DOHH2 (cell line): ENCODE measurements around the gene CD96.
A peak's percentile ranks its signal among the peaks of the same experiment; 100 is the strongest.

Source experiments
- EZH2phosphoT487 ChIP-seq: fragments of 200-600 bp; sonication (generic); IDR thresholded peaks from 2 replicates; pipeline ENCODE4 v1.6.1; 2017; ENCODE audit warnings: borderline replicate concordance, mild to moderate bottlenecking, antibody characterized with exemption, low read length, moderate library complexity, mixed read lengths
- TF ChIP-seq, protein P1 (sequence below): fragments of 200-600 bp; sonication (generic); IDR thresholded peaks from one replicate; pipeline ENCODE4 v1.5.1; 2014; ENCODE audit warnings: antibody characterized with exemption, mild to moderate bottlenecking, low read depth, low read length; ENCODE audit not compliant: poor library complexity, severe bottlenecking

DNA sequence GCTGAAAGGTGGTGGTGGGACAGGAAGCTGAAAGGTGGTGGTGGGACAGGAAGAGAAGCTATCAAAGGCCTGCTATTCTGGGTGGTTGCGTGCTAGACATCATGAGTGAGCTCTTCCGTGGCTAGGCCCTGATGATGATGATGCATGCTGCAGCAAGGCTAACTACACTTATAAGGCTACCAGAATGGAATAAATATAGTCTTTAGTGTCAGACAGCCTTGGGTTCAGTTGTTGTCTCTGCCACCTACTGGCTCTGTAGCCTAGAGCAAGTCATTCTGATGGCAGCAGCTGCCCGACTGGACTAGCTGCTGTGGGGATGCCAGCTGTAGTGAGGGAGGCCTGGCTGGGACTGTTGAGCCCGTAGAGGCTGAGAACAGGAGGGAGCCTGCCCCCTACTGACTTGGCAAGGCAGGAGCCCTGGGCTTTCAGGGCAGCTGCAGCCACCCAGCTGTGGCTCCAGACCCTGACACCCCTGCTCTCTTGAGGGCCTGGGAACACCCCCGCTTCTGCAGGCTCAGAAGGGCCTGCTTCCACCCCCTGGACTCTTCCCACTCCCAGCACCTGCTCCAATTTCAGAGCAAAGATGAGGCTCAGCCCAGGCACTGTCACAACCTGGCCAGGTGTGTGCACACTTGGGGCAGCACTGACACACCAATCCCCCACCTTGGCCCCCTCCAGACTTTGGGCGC is 74.6 kb downstream of the CD96 start:
- TF ChIP-seq, protein P1, sequence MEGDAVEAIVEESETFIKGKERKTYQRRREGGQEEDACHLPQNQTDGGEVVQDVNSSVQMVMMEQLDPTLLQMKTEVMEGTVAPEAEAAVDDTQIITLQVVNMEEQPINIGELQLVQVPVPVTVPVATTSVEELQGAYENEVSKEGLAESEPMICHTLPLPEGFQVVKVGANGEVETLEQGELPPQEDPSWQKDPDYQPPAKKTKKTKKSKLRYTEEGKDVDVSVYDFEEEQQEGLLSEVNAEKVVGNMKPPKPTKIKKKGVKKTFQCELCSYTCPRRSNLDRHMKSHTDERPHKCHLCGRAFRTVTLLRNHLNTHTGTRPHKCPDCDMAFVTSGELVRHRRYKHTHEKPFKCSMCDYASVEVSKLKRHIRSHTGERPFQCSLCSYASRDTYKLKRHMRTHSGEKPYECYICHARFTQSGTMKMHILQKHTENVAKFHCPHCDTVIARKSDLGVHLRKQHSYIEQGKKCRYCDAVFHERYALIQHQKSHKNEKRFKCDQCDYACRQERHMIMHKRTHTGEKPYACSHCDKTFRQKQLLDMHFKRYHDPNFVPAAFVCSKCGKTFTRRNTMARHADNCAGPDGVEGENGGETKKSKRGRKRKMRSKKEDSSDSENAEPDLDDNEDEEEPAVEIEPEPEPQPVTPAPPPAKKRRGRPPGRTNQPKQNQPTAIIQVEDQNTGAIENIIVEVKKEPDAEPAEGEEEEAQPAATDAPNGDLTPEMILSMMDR, result peak; percentile 10
- TF ChIP-seq EZH2phosphoT487, result no peak
